Stomach (tissue), 9 donors: ENCODE results near the gene QRICH2. TPM values are rescaled to one million over a fixed set of nuclear protein-coding genes. Genes with fewer than 3 reads are reported as not detected.
"Not testable (repeated sequence)": the region's sequence is repeated elsewhere in the genome, so short reads cannot be mapped to it uniquely, and the experiment has no call there.

ENCODE experiments used
- DNase-seq, 2 donors: peaks; one replicate each; pipeline versions ENCODE4 v3.0.0 to v3.0.0-alpha.2; 2013 to 2019
- H3K27ac ChIP-seq, 5 donors: fragments of 200-600 bp in 4 of 5; sonication (generic) in 4 of 5; one replicate each; pipeline ENCODE4 v1.5.1; 2013 to 2019; ENCODE audit warnings: mild to moderate bottlenecking in 1 of 5, moderate library complexity in 1 of 5
- H3K27me3 ChIP-seq, 3 donors: fragments of 200-600 bp; sonication (generic); one replicate each; pipeline ENCODE4 v1.5.1; 2017 to 2019; ENCODE audit warnings: mixed run types in 1 of 3
- H3K36me3 ChIP-seq, 4 donors: fragments of 200-600 bp; sonication (generic); 1 replicate in 3 of 4; 2 replicates in 1 of 4; pipeline ENCODE4 v1.5.1; 2016 to 2019
- H3K4me1 ChIP-seq, 4 donors: fragments of 200-600 bp; sonication (generic); one replicate each; pipeline ENCODE4 v1.5.1; 2016 to 2019
- H3K4me3 ChIP-seq, 4 donors: fragments of 200-600 bp; sonication (generic) in 3 of 4; one replicate each; pipeline ENCODE4 v1.5.1; 2016 to 2019; ENCODE audit warnings: mild to moderate bottlenecking in 1 of 4
- H3K9me3 ChIP-seq, 4 donors: fragments of 200-600 bp; sonication (generic); one replicate each; pipeline ENCODE4 v1.5.1; 2016 to 2019
- CTCF ChIP-seq, 7 experiments: fragments of 450-650 bp in 4 of 7; fragments of 200-600 bp in 3 of 7; sonication (generic) in 3 of 7; IDR thresholded peaks; one replicate each; pipeline ENCODE4 v1.5.1; 2016 to 2019; ENCODE audit warnings: antibody characterized with exemption in 7 of 7, control low read depth in 2 of 7, mild to moderate bottlenecking in 1 of 7
- EP300 ChIP-seq: sonication (generic); formaldehyde crosslinking; IDR thresholded peaks from one replicate; pipeline ENCODE4 v1.6.1; 2017; ENCODE audit warnings: antibody characterized with exemption
- POLR2A ChIP-seq, 4 donors: fragments of 450-650 bp; IDR thresholded peaks; one replicate each; pipeline ENCODE4 v1.6.1; 2016; ENCODE audit warnings: antibody characterized with exemption in 4 of 4, control low read depth in 2 of 4, mild to moderate bottlenecking in 1 of 4, moderate library complexity in 1 of 4
- POLR2AphosphoS5 ChIP-seq, 3 donors: sonication (generic); formaldehyde crosslinking; IDR thresholded peaks; one replicate each; pipeline ENCODE4 v1.6.1; 2016; ENCODE audit warnings: antibody characterized with exemption in 3 of 3
- WGBS, 5 donors: extraction: QIAGEN DNeasy Blood & Tissue Kit in 3 of 5; methylation state at CpG; one replicate each; pipeline versions ENCODE4 v1.1.5 to v1.1.7; 2013 to 2018; 5-methylcytosine and 5-hydroxymethylcytosine counted together
- intact Hi-C: fragments of 100-400 bp; cut with DNase I; formaldehyde crosslinking; loops from one replicate; pipeline ENCODE4 v1.15.1; 2023; ENCODE audit warnings: low total_unique reads
- polyA plus RNA-seq, 3 donors: library from polyadenylated mRNA; stranded (reverse); fragments of 200-250 nt; gene quantifications; one replicate each; pipeline ENCODE4 v1.2.3, GENCODE V29; 2013
- total RNA-seq, 5 donors: library from RNA; depleted of rRNA; stranded (reverse); fragments of >200 nt; gene quantifications; one replicate each; pipeline versions ENCODE4 v1.1.0 to v1.2.3, GENCODE V29; 2014 to 2016
- donor health status: healthy with polysubstance abuse.
- donor health status: Bipolar disorder and iron deficiency.
- donor health status: healthy.

Gene QRICH2
- total and polyA plus RNA-seq, 8 donors: 0.72 to 12.5 (median 3.9) TPM

- peak overlapping the region in 2 of 4 donors; percentile 71 to 95 for H3K4me3 ChIP-seq
- H3K27me3 ChIP-seq: no peaks in the 10 kb centered on the region
- no peak for TF ChIP-seq POLR2A (IDR thresholded peaks at IDR 0.05)
- no peak for TF ChIP-seq CTCF (IDR thresholded peaks at IDR 0.05)
- TF ChIP-seq EP300: no peak
- TF ChIP-seq POLR2AphosphoS5 (IDR thresholded peaks at IDR 0.05): no peak
- no peaks in the 10 kb centered on the region for H3K9me3 ChIP-seq
- H3K27ac ChIP-seq: peak overlapping the region; percentile 23 to 100 (median 94)
- intact Hi-C loops: no loop called here
- H3K4me1 ChIP-seq: peaks cover 72 to 87% (median 82%) of the 10 kb centered on the region in 4 donors
- WGBS, 5 donors: 59 to 73% (median 62%) methylated on average over 11 to 12 of the region's 12 CpGs
- H3K36me3 ChIP-seq: peaks cover 4 to 32% (median 26%) of the 10 kb centered on the region in 4 donors
- no peak for DNase-seq
Measured at GRCh38 chr17:76268991-76269981, 38.8 kb downstream of the QRICH2 start.

DNA sequence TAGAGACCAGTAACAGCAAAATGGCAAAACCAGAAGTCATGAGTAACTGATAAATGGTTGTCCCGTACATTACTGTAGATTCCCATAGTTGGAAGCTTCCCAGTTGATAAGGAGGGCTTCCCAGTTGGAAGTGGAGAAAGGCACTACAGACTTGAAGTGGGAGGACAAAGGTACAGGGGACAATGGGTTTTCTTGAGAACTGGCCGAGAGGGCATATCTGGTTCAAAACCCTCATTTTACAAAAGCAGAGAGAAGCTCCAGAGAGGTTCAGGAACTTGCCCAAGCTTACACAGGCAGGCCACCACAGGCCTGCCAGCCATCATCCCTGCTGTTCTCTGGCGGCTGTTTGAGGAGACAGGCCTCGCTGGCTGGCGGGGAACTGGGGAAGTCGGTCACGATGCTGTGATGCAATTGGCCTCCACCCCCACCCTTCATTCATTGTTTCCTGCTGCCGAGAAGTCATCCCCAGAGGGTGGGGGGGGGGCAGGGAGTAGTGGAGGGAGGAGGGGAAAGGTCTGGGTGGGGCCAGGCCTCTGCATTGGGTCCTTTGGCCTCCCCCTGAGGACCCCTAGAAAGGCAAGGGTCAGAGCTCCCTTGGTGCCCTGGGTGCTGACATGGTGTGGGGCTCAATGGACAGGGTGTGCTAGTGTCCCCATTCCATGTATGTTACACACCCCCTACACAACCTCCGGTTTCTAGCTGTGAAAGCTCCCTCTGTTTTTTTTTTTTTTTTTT, 39.9 kb downstream of the QRICH2 start:
- Histone ChIP-seq H3K4me1 (peaks cover 75 to 87% (median 83%) of the 10 kb centered on the region in 4 donors), H3K27ac (peak overlapping the region; percentile 48 to 100 (median 94)), H3K36me3 (peaks cover 4 to 32% (median 26%) of the 10 kb centered on the region in 4 donors), H3K4me3 (peak overlapping the region in 3 of 4 donors; percentile 3 to 95 (median 71)), H3K9me3 (no peaks in the 10 kb centered on the region), H3K27me3 (no peaks in the 10 kb centered on the region)
- intact Hi-C loops: no loop called here
- WGBS, 5 donors: 22 to 37% (median 24%) methylated on average over 9 of the region's 9 CpGs
- DNase-seq: peak; percentile 74 to 88
- peak; percentile 26 to 81 (median 79) for TF ChIP-seq POLR2AphosphoS5 (IDR thresholded peaks at IDR 0.05)
- no peak for TF ChIP-seq POLR2A (IDR thresholded peaks at IDR 0.05)

DNA sequence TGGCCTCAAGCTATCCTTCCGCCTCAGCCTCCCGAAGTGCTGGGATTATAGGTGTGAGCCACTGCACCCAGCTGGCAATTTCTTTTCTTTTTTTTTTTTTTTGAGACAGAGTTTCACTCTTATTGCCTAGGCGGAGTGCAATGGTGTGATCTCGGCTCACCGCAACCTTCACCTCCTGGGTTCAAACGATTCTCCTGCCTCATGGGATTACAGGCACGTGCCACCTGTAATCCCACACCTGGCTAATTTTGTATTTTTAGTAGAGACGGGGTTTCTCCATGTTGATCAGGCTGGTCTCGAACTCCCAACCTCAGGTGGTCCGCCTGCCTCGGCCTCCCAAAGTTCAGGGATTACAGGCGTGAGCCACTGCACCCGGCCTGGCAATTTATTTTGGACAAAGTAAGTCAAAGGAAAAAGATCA, 40.5 kb downstream of the QRICH2 start:
- DNase-seq, H3K9me3 ChIP-seq, intact Hi-C loops, H3K27me3 ChIP-seq: not testable (repeated sequence)
- Histone ChIP-seq H3K4me1 (peaks cover 73 to 87% (median 83%) of the 10 kb centered on the region in 4 donors), H3K4me3 (peak overlapping the region in 3 of 4 donors; percentile 3 to 95 (median 71)), H3K36me3 (peaks cover 4 to 32% (median 26%) of the 10 kb centered on the region in 4 donors), H3K27ac (peak overlapping the region; percentile 18 to 100 (median 94))
- WGBS, 5 donors: 71 to 87% (median 78%) methylated on average over 13 of the region's 13 CpGs

GRCh38 chr17:76267051-76267576, 41.0 kb downstream of the QRICH2 start:
- H3K9me3 ChIP-seq: no peaks in the 10 kb centered on the region
- no peak for TF ChIP-seq POLR2A (IDR thresholded peaks at IDR 0.05)
- TF ChIP-seq POLR2AphosphoS5 (IDR thresholded peaks at IDR 0.05): no peak
- no peak for TF ChIP-seq EP300
- intact Hi-C loops: no loop called here
- H3K4me1 ChIP-seq: peaks cover 73 to 87% (median 83%) of the 10 kb centered on the region in 4 donors
- H3K36me3 ChIP-seq: peaks cover 4 to 32% (median 26%) of the 10 kb centered on the region in 4 donors
- WGBS, 5 donors: 64 to 83% (median 73%) methylated on average over 4 of the region's 4 CpGs
- no peak for DNase-seq
- H3K27me3 ChIP-seq: no peaks in the 10 kb centered on the region
- H3K4me3 ChIP-seq: peak overlapping the region; percentile 71 to 95 (median 84)
- H3K27ac ChIP-seq: peak overlapping the region; percentile 14 to 100 (median 94)

GRCh38 chr17:76266244-76266938, 41.7 kb downstream of the QRICH2 start:
- DNase-seq: peak in 1 of 2 donors; percentile 73
- Histone ChIP-seq H3K4me1 (peaks cover 73 to 87% (median 83%) of the 10 kb centered on the region in 4 donors), H3K27me3 (no peaks in the 10 kb centered on the region), H3K4me3 (peak overlapping the region; percentile 71 to 95 (median 84)), H3K36me3 (peaks cover 4 to 32% (median 25%) of the 10 kb centered on the region in 4 donors), H3K9me3 (no peaks in the 10 kb centered on the region), H3K27ac (peak overlapping the region; percentile 87 to 100 (median 96))
- WGBS, 5 donors: 0 to 2% (median 2%) methylated on average over 5 to 12 of the region's 12 CpGs
- intact Hi-C loops: no loop called here
- no peak for TF ChIP-seq POLR2A (IDR thresholded peaks at IDR 0.05)
- no peak for TF ChIP-seq CTCF (IDR thresholded peaks at IDR 0.05)
- no peak for TF ChIP-seq POLR2AphosphoS5 (IDR thresholded peaks at IDR 0.05)
- no peak for TF ChIP-seq EP300
